HG03521 (cell line): ENCODE results near the gene IPO9.
"Not testable (repeated sequence)": the region's sequence is repeated elsewhere in the genome, so short reads cannot be mapped to it uniquely, and the experiment has no call there.

Experiments
- ATAC-seq: cut with Tn5 transposase; IDR thresholded peaks from one replicate; pipeline ENCODE4 v1.9.1; 2021; ENCODE audit warnings: mild to moderate bottlenecking, moderate library complexity; ENCODE audit not compliant: unreplicated experiment

IPO9 gene

GRCh38 chr1:201900476-201900875 lies 71.5 kb downstream of the IPO9 start:
- ATAC-seq = no peak

- ATAC-seq = not testable (repeated sequence)
Observed at GRCh38 chr1:201901036-201901435, 72.1 kb downstream of the IPO9 start.

GRCh38 chr1:201902198-201902597 lies 73.2 kb downstream of the IPO9 start:
- no peak for ATAC-seq

- no peak for ATAC-seq
Observed at GRCh38 chr1:201903135-201903534, 74.2 kb downstream of the IPO9 start.

GRCh38 chr1:201904579-201904978 lies 75.6 kb downstream of the IPO9 start:
- ATAC-seq = no peak

- no peak for ATAC-seq
Observed at GRCh38 chr1:201905234-201905890, 76.4 kb downstream of the IPO9 start.

GRCh38 chr1:201906336-201906735 lies 77.4 kb downstream of the IPO9 start:
- no peak for ATAC-seq

GRCh38 chr1:201907621-201908020 lies 78.7 kb downstream of the IPO9 start:
- ATAC-seq = no peak

- ATAC-seq = no peak
Observed at GRCh38 chr1:201911826-201912571, 83.0 kb downstream of the IPO9 start.

GRCh38 chr1:201912832-201913231 lies 83.9 kb downstream of the IPO9 start:
- ATAC-seq = no peak

- ATAC-seq = no peak
Observed at GRCh38 chr1:201914456-201915235, 85.7 kb downstream of the IPO9 start.

- no peak for ATAC-seq
Observed at GRCh38 chr1:201916649-201917249, 87.8 kb downstream of the IPO9 start.

- no peak for ATAC-seq
Observed at GRCh38 chr1:201917362-201918033, 88.5 kb downstream of the IPO9 start.

GRCh38 chr1:201918343-201918742 lies 89.4 kb downstream of the IPO9 start:
- no peak for ATAC-seq

- no peak for ATAC-seq
Observed at GRCh38 chr1:201921952-201922558, 93.1 kb downstream of the IPO9 start.

GRCh38 chr1:201925301-201925567 lies 96.3 kb downstream of the IPO9 start:
- no peak for ATAC-seq

GRCh38 chr1:201925981-201926645 lies 97.2 kb downstream of the IPO9 start:
- no peak for ATAC-seq

GRCh38 chr1:201928266-201928665 lies 99.3 kb downstream of the IPO9 start:
- no peak for ATAC-seq

- no peak for ATAC-seq
Observed at GRCh38 chr1:201930137-201930536, 101.2 kb downstream of the IPO9 start.

- no peak for ATAC-seq
Observed at GRCh38 chr1:201930803-201931202, 101.8 kb downstream of the IPO9 start.
